Measurements from ENCODE around the gene KIAA1217. TPM values are rescaled to one million over a fixed set of nuclear protein-coding genes. Genes with fewer than 3 reads are reported as not detected.

KIAA1217 gene
- total RNA-seq, 1 experiment from 2014 or later, result 23.4 TPM

DNA sequence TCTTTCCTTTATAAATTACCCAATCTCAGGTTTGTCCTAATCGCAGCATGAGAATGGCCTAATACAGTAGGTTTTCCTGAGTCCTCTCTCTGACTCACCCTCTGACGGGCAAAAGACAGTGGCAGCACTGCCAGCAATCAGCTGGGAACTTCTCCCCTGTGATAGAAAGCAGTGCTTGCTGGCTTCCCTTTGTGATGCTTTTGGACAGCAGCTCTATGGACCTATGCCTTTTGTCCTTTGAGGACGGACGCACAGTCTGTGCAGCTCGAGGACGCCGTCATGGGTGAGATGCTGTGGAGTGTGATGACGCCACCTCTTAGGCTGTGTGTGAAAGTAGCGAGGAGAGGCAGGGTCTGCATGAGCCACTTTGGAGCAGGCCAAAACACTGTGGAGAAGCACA is 68.8 kb downstream of the KIAA1217 start:
- Mint-ChIP-seq H3K27me3 (ENCODE audit: low read depth) (no peaks in the 10 kb centered on the region), H3K9me3 (peaks cover 16% of the 10 kb centered on the region), H3K4me1 (peaks cover 5% of the 10 kb centered on the region; the same call in 1 of the 2 replicates), H3K36me3 (peaks cover 20% of the 10 kb centered on the region), H3K4me3 (no peak overlapping the region), H3K27ac (peak overlapping the region; percentile 78)
- ChIA-PET CTCF (no interaction called here), POLR2A (no interaction called here)
- DNase-seq (ENCODE audit: low spot score) (no peak), ATAC-seq (no peak)
- TF ChIP-seq, protein P1, sequence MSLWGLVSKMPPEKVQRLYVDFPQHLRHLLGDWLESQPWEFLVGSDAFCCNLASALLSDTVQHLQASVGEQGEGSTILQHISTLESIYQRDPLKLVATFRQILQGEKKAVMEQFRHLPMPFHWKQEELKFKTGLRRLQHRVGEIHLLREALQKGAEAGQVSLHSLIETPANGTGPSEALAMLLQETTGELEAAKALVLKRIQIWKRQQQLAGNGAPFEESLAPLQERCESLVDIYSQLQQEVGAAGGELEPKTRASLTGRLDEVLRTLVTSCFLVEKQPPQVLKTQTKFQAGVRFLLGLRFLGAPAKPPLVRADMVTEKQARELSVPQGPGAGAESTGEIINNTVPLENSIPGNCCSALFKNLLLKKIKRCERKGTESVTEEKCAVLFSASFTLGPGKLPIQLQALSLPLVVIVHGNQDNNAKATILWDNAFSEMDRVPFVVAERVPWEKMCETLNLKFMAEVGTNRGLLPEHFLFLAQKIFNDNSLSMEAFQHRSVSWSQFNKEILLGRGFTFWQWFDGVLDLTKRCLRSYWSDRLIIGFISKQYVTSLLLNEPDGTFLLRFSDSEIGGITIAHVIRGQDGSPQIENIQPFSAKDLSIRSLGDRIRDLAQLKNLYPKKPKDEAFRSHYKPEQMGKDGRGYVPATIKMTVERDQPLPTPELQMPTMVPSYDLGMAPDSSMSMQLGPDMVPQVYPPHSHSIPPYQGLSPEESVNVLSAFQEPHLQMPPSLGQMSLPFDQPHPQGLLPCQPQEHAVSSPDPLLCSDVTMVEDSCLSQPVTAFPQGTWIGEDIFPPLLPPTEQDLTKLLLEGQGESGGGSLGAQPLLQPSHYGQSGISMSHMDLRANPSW (CRISPR knock-in tag; conservative IDR thresholded peaks at IDR 0.05; ENCODE audit: low read depth), result no peak
- TF ChIP-seq CBFB (CRISPR knock-in tag; IDR thresholded peaks at IDR 0.05; ENCODE audit: low read depth), result no peak

DNA sequence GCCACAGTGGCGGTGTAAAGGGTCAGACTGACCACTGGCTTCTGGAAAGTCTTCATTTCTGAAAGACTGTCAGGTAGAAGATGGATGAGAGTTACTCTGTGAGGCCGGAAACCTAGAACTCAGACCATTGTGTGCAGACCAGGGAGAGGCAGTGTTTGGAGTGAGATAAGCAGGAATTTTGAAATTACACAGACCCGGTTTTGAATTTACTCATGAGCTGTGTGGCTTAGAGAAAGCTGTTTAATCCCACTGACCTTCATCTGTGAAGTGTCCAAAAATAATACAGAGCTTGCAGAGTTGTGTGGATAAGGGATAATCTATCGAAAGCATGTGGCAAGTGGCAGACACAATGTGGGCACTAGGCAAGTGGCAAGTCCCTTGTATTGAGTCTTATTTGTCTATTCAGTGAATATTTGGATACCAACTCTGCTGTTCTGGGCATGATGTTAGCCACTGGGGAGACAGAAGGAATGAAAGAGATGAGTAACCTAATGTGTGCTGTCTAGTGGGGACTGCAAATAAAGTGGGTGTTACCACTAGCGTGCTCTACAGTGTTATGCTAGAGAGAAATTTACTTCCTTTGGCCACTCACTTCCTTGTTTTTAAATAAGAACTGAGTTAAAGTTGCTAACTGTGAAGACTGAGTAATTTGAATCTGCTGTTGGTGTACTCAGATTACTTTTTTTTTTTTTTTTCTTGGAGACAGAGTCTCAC is 69.4 kb downstream of the KIAA1217 start:
- TF ChIP-seq NR2C2 (CRISPR knock-in tag; IDR thresholded peaks at IDR 0.05) (no peak), SOX15 (CRISPR knock-in tag; IDR thresholded peaks at IDR 0.05) (no peak), ZBTB21 (CRISPR knock-in tag; IDR thresholded peaks at IDR 0.05; ENCODE audit: borderline replicate concordance) (no peak), ZNF232 (CRISPR knock-in tag; IDR thresholded peaks at IDR 0.05) (no peak), NFYB (CRISPR knock-in tag; conservative IDR thresholded peaks at IDR 0.05; ENCODE audit: low read depth) (no peak)

DNA sequence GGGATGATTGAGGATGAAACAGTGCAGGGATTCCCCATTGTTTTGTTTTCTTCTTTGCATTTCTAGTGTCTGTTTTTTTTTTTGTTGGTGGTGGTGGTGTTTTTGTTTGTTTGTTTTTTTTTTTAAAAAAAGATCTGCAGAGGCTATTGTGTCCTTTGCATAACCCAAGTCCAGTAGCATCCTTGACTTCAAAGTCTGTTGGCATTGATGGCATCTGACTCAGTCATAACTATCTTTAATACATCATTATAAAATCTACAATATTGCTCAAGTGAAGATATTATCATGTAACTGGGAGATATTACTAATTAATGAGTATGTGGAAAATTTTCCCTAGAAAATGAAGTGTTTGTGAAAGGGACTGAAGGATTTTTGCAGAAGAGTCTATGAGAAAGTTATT is 70.2 kb downstream of the KIAA1217 start:
- Mint-ChIP-seq H3K27ac (no peak overlapping the region), H3K9me3 (peaks cover 16% of the 10 kb centered on the region), H3K4me3 (no peak overlapping the region), H3K36me3 (peaks cover 28% of the 10 kb centered on the region), H3K4me1 (peaks cover 5% of the 10 kb centered on the region; the same call in 1 of the 2 replicates), H3K27me3 (ENCODE audit: low read depth) (no peaks in the 10 kb centered on the region)
- CTCF ChIA-PET, result no interaction called here
- POLR2A ChIA-PET, result interaction anchor here (0.7 kb wide), 1 partner anchor 15 kb away, joined by 6 read pairs; no protein-coding TSS in a partner anchor
- no peak for TF ChIP-seq SMAD3 (CRISPR knock-in tag; IDR thresholded peaks at IDR 0.05; ENCODE audit: borderline replicate concordance)
- TF ChIP-seq, protein P2, sequence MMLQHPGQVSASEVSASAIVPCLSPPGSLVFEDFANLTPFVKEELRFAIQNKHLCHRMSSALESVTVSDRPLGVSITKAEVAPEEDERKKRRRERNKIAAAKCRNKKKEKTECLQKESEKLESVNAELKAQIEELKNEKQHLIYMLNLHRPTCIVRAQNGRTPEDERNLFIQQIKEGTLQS (CRISPR knock-in tag; conservative IDR thresholded peaks at IDR 0.05), result no peak
- no peak for TF ChIP-seq ETV6 (CRISPR knock-in tag; IDR thresholded peaks at IDR 0.05)
- no peak for TF ChIP-seq TP53 (CRISPR knock-in tag; IDR thresholded peaks at IDR 0.05)
- TF ChIP-seq ZNF121 (CRISPR knock-in tag; IDR thresholded peaks at IDR 0.05), result no peak
- no peak for TF ChIP-seq KAT7 (CRISPR knock-in tag; IDR thresholded peaks at IDR 0.05; ENCODE audit: borderline replicate concordance)
- TF ChIP-seq, protein P3, sequence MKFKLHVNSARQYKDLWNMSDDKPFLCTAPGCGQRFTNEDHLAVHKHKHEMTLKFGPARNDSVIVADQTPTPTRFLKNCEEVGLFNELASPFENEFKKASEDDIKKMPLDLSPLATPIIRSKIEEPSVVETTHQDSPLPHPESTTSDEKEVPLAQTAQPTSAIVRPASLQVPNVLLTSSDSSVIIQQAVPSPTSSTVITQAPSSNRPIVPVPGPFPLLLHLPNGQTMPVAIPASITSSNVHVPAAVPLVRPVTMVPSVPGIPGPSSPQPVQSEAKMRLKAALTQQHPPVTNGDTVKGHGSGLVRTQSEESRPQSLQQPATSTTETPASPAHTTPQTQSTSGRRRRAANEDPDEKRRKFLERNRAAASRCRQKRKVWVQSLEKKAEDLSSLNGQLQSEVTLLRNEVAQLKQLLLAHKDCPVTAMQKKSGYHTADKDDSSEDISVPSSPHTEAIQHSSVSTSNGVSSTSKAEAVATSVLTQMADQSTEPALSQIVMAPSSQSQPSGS (CRISPR knock-in tag; IDR thresholded peaks at IDR 0.05; ENCODE audit: borderline replicate concordance, low read depth), result no peak
- DNase-seq (ENCODE audit: low spot score), result no peak
- ATAC-seq, result no peak

More for the DNA sequence above, 69.4 kb downstream of the KIAA1217 start:
- peaks cover 5% of the 10 kb centered on the region; the same call in 1 of the 2 replicates for H3K4me1 Mint-ChIP-seq
- ChIA-PET CTCF (interaction anchor here (0.6 kb wide), 1 partner anchor 16 kb away, joined by 3 read pairs; no protein-coding TSS in a partner anchor), POLR2A (interaction anchor here (0.7 kb wide), 1 partner anchor 15 kb away, joined by 6 read pairs; no protein-coding TSS in a partner anchor)
- H3K27me3 Mint-ChIP-seq (ENCODE audit: low read depth), result no peaks in the 10 kb centered on the region
- DNase-seq (ENCODE audit: low spot score) (no peak), ATAC-seq (no peak)
- peaks cover 16% of the 10 kb centered on the region for H3K9me3 Mint-ChIP-seq
- H3K4me3 Mint-ChIP-seq, result no peak overlapping the region
- peaks cover 25% of the 10 kb centered on the region for H3K36me3 Mint-ChIP-seq
- H3K27ac Mint-ChIP-seq, result peak overlapping the region; percentile 78; the same call in 1 of the 2 replicates
